ENCODE results near the gene RAB37.

The RAB37 gene

GRCh38 chr17:74750327-74751069, 13.4 kb downstream of the RAB37 start:
- ChIA-PET POLR2A (interaction anchor here (0.8 to 3.0 kb wide), 7 partner anchors 8 to 262 kb away, joined by 3 to 11 read pairs (median 5); partner anchors contain the start of genes FDXR and NAT9), CTCF (interaction anchor here (0.7 to 2.1 kb wide), 7 partner anchors 14 to 210 kb away, joined by 3 to 10 read pairs (median 6); no protein-coding TSS in a partner anchor)
- DNase-seq (ENCODE audit: extremely low spot score), result no peak
- no peak for TF ChIP-seq LEF1 (IDR thresholded peaks at IDR 0.05; ENCODE audit: borderline replicate concordance)
- no peak for TF ChIP-seq SP1 (IDR thresholded peaks at IDR 0.05)
- no peak for TF ChIP-seq FOXK2 (IDR thresholded peaks at IDR 0.05)
- TF ChIP-seq FOXM1 (IDR thresholded peaks at IDR 0.05; ENCODE audit: borderline replicate concordance), result no peak
- TF ChIP-seq L3MBTL2 (conservative IDR thresholded peaks at IDR 0.05), result no peak
- no peak for TF ChIP-seq NFRKB (IDR thresholded peaks at IDR 0.05)
- no peak for TF ChIP-seq HDGF (IDR thresholded peaks at IDR 0.05; ENCODE audit: borderline replicate concordance)
- TF ChIP-seq ZNF384 (IDR thresholded peaks at IDR 0.05), result no peak
- TF ChIP-seq ARNT (IDR thresholded peaks at IDR 0.05), result no peak
- TF ChIP-seq TARDBP (IDR thresholded peaks at IDR 0.05), result no peak
- no peak for TF ChIP-seq CTBP1 (IDR thresholded peaks at IDR 0.05; ENCODE audit: borderline replicate concordance)
- no peak for TF ChIP-seq SUZ12 (IDR thresholded peaks at IDR 0.05)
- no peak for TF ChIP-seq ELF4 (IDR thresholded peaks at IDR 0.05)
- TF ChIP-seq PKNOX1 (IDR thresholded peaks at IDR 0.05), result no peak
- TF ChIP-seq FOXA1 (IDR thresholded peaks at IDR 0.05), result no peak
- TF ChIP-seq BHLHE40 (IDR thresholded peaks at IDR 0.05; ENCODE audit: borderline replicate concordance), result no peak

- no peak for DNase-seq (ENCODE audit: extremely low spot score)
- TF ChIP-seq NFRKB (IDR thresholded peaks at IDR 0.05) (no peak), ARNT (IDR thresholded peaks at IDR 0.05) (no peak), FOXK2 (IDR thresholded peaks at IDR 0.05) (no peak), HDGF (IDR thresholded peaks at IDR 0.05; ENCODE audit: borderline replicate concordance) (no peak)
- CTCF ChIA-PET, result interaction anchor here (1.3 kb wide), 2 partner anchors 8 to 18 kb away, joined by 3 to 4 read pairs; no protein-coding TSS in a partner anchor
- POLR2A ChIA-PET, result interaction anchor here (2.3 kb wide), 1 partner anchor 24 kb away, joined by 9 read pairs; the partner anchor contains the start of gene NAT9
Observed at GRCh38 chr17:74752415-74752814, 15.4 kb downstream of the RAB37 start.

GRCh38 chr17:74752822-74753401, 15.9 kb downstream of the RAB37 start:
- CTCF ChIA-PET, result interaction anchor here (1.3 kb wide), 2 partner anchors 8 to 18 kb away, joined by 3 to 4 read pairs; no protein-coding TSS in a partner anchor
- POLR2A ChIA-PET, result interaction anchor here (1.6 to 2.3 kb wide), 2 partner anchors 24 to 99 kb away, joined by 5 to 9 read pairs; partner anchors contain the start of gene NAT9
- DNase-seq (ENCODE audit: extremely low spot score), result no peak
- no peak for TF ChIP-seq FOXA1 (IDR thresholded peaks at IDR 0.05)
- TF ChIP-seq FOXK2 (IDR thresholded peaks at IDR 0.05), result no peak
- no peak for TF ChIP-seq HDGF (IDR thresholded peaks at IDR 0.05; ENCODE audit: borderline replicate concordance)
- TF ChIP-seq ZNF384 (IDR thresholded peaks at IDR 0.05), result no peak
- no peak for TF ChIP-seq CTBP1 (IDR thresholded peaks at IDR 0.05; ENCODE audit: borderline replicate concordance)
- no peak for TF ChIP-seq FOXM1 (IDR thresholded peaks at IDR 0.05; ENCODE audit: borderline replicate concordance)
- no peak for TF ChIP-seq L3MBTL2 (conservative IDR thresholded peaks at IDR 0.05)
- TF ChIP-seq PKNOX1 (IDR thresholded peaks at IDR 0.05), result no peak
- TF ChIP-seq ELF4 (IDR thresholded peaks at IDR 0.05), result no peak
- TF ChIP-seq NFRKB (IDR thresholded peaks at IDR 0.05), result no peak
- TF ChIP-seq SUZ12 (IDR thresholded peaks at IDR 0.05), result no peak

GRCh38 chr17:74754832-74755231, 17.8 kb downstream of the RAB37 start:
- no peak for DNase-seq (ENCODE audit: extremely low spot score)
- ChIA-PET CTCF (no interaction called here), POLR2A (interaction anchor here (1.6 to 2.3 kb wide), 2 partner anchors 22 to 97 kb away, joined by 5 to 9 read pairs; partner anchors contain the start of gene NAT9)
- no peak for TF ChIP-seq CTBP1 (IDR thresholded peaks at IDR 0.05; ENCODE audit: borderline replicate concordance)
- no peak for TF ChIP-seq TARDBP (IDR thresholded peaks at IDR 0.05)
- no peak for TF ChIP-seq SUZ12 (IDR thresholded peaks at IDR 0.05)
- no peak for TF ChIP-seq LEF1 (IDR thresholded peaks at IDR 0.05; ENCODE audit: borderline replicate concordance)
- TF ChIP-seq BHLHE40 (IDR thresholded peaks at IDR 0.05; ENCODE audit: borderline replicate concordance), result no peak
- TF ChIP-seq PKNOX1 (IDR thresholded peaks at IDR 0.05), result no peak
- TF ChIP-seq NFRKB (IDR thresholded peaks at IDR 0.05), result no peak
- no peak for TF ChIP-seq HDGF (IDR thresholded peaks at IDR 0.05; ENCODE audit: borderline replicate concordance)
- no peak for TF ChIP-seq ARNT (IDR thresholded peaks at IDR 0.05)
- no peak for TF ChIP-seq FOXM1 (IDR thresholded peaks at IDR 0.05; ENCODE audit: borderline replicate concordance)
- no peak for TF ChIP-seq ZNF384 (IDR thresholded peaks at IDR 0.05)
- TF ChIP-seq L3MBTL2 (conservative IDR thresholded peaks at IDR 0.05), result no peak

GRCh38 chr17:74755533-74755932, 18.5 kb downstream of the RAB37 start:
- CTCF ChIA-PET, result no interaction called here
- POLR2A ChIA-PET, result no interaction called here
- no peak for DNase-seq (ENCODE audit: extremely low spot score)
- no peak for TF ChIP-seq SUZ12 (IDR thresholded peaks at IDR 0.05)
- TF ChIP-seq LEF1 (IDR thresholded peaks at IDR 0.05; ENCODE audit: borderline replicate concordance), result no peak
- TF ChIP-seq ARNT (IDR thresholded peaks at IDR 0.05), result no peak
- no peak for TF ChIP-seq FOXK2 (IDR thresholded peaks at IDR 0.05)
- no peak for TF ChIP-seq TARDBP (IDR thresholded peaks at IDR 0.05)
- no peak for TF ChIP-seq CTBP1 (IDR thresholded peaks at IDR 0.05; ENCODE audit: borderline replicate concordance)
- no peak for TF ChIP-seq FOXA1 (IDR thresholded peaks at IDR 0.05)
- TF ChIP-seq SP1 (IDR thresholded peaks at IDR 0.05), result no peak
- TF ChIP-seq HDGF (IDR thresholded peaks at IDR 0.05; ENCODE audit: borderline replicate concordance), result no peak
- no peak for TF ChIP-seq ELF4 (IDR thresholded peaks at IDR 0.05)
- no peak for TF ChIP-seq NFRKB (IDR thresholded peaks at IDR 0.05)
- TF ChIP-seq FOXM1 (IDR thresholded peaks at IDR 0.05; ENCODE audit: borderline replicate concordance), result no peak
- TF ChIP-seq BHLHE40 (IDR thresholded peaks at IDR 0.05; ENCODE audit: borderline replicate concordance), result no peak
- no peak for TF ChIP-seq ZNF384 (IDR thresholded peaks at IDR 0.05)
- no peak for TF ChIP-seq PKNOX1 (IDR thresholded peaks at IDR 0.05)
